Retinal pigment epithelial cell (primary cell): ENCODE measurements around the gene TRIM66.
A peak's percentile ranks its signal among the peaks of the same experiment; 100 is the strongest.

ENCODE experiments used
- DNase-seq: peaks from one replicate; pipeline ENCODE4 v3.0.0-alpha.2; 2010; ENCODE audit warnings: low read depth
- H3K4me3 ChIP-seq: 2 replicates; pipeline ENCODE4 v1.5.1; 2011; ENCODE audit warnings: mild to moderate bottlenecking, low read length, control low read depth, moderate library complexity
- TF ChIP-seq, protein P1 (sequence below): conservative IDR thresholded peaks from 2 replicates; pipeline ENCODE4 v1.5.1; 2011; ENCODE audit warnings: low read depth, low read length, control low read depth, inconsistent platforms

Gene TRIM66

DNA sequence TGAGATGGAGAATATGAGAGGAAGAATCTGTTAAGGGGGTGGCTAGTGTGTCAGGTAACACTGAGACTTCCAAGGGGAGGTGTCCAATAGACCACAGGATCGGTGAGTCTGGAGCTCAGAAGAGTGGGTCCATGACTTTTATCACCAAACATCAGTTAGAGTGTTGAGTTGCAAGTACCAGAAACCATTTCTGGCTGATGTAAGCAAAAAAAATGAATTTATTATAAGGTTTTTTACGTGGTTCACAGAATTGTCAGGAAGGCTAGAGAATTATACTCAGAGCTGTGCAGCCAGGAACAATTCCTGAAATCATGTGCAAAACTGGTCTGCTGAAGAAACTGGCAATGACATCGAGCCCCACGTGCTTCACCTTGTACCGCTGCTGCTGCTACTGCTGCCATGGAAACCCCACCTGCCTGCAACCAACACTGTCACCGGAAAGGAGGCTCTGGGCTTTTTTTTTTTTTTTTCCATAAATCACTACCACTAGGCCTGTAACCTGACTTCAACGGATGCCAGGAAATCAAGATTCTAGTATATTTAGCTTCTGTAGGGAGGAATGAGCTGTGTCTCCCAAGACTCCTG, 71.8 kb downstream of the TRIM66 start:
- DNase-seq, result peak; percentile 55
- TF ChIP-seq, protein P1, sequence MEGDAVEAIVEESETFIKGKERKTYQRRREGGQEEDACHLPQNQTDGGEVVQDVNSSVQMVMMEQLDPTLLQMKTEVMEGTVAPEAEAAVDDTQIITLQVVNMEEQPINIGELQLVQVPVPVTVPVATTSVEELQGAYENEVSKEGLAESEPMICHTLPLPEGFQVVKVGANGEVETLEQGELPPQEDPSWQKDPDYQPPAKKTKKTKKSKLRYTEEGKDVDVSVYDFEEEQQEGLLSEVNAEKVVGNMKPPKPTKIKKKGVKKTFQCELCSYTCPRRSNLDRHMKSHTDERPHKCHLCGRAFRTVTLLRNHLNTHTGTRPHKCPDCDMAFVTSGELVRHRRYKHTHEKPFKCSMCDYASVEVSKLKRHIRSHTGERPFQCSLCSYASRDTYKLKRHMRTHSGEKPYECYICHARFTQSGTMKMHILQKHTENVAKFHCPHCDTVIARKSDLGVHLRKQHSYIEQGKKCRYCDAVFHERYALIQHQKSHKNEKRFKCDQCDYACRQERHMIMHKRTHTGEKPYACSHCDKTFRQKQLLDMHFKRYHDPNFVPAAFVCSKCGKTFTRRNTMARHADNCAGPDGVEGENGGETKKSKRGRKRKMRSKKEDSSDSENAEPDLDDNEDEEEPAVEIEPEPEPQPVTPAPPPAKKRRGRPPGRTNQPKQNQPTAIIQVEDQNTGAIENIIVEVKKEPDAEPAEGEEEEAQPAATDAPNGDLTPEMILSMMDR, result no peak
- no peak overlapping the region for H3K4me3 ChIP-seq

DNA sequence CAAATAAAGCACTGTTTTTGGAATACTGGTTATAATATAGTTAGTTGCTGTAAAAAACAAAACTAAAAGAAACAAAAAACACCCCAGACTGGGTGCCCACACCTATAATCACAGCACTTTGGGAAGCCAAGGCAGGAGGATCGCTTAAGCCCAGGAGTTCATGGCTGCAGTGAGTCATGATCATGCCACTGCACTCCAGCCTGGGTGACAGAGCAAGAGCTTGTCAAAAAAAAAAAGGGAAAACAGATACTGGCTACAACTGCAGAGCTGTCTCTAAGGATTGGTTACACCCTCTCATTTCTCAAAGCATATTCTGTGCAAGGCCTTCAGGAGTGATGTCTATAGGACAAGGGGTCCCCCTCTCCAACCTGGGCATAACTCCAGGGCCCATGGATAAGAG, 73.8 kb downstream of the TRIM66 start:
- TF ChIP-seq, protein P1, result no peak
- DNase-seq, result no peak
- H3K4me3 ChIP-seq, result no peak overlapping the region

DNA sequence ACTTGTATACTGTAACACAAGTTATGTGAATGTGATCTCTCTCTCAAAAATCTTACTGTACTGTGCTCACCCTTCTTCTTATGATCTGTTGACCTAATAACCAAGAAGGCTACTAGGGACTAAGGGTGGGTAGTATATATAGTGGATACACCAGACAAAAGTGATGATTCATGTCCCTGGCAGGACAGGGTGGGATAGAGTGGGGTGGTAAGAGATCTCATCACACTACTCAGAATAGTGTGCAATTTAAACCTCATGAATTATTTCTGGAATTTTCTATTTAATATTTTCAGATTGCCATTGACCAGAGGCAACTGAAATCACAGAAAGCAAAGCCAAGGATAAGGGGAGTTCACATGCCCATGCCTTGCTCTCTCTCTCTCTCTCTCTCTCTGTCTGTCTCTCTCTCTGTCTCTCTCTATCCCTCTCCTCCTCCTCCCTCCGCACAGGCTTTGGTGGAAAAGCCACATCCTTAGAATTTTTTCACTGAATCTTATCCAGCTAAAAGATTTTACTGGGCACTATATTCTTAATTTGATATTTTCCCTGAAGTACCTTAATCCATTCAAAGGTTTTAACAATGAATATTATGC, 76.4 kb downstream of the TRIM66 start:
- DNase-seq, result no peak
- TF ChIP-seq, protein P1, result no peak

DNA sequence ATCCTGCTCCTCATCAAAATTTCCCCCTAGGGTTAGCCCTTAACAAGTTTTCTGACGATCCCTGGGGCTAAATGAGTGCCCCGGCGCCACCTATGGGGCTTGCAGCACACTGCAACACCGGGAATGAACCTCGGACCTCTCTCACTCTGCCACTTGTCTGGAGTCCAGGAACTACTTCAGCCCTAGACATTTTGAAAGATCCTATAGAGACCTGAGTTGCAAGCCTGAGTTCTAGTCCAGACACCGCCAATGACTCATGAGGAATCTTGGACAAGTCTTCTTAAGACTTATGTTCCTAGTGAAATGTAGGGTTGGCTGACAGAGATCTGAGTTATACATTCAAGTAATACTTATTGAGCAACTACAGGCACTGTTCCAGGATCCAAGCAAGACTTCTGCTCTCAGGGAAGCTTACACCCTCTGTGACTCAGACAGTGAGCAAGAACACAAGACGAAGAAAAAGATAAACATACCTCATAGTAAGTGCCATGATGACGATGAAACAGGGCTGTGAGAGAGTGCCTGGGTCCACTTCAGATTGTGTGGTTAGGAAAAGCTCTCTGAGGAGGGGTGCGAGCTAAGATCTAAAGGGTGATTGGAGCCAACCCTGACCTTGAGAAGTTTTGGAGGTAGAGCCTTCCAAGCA, 78.3 kb downstream of the TRIM66 start:
- TF ChIP-seq, protein P1, result peak; percentile 82
- H3K4me3 ChIP-seq, result no peak overlapping the region
- DNase-seq, result peak; percentile 96

More for the DNA sequence above, 76.4 kb downstream of the TRIM66 start:
- H3K4me3 ChIP-seq, result no peak overlapping the region

DNA sequence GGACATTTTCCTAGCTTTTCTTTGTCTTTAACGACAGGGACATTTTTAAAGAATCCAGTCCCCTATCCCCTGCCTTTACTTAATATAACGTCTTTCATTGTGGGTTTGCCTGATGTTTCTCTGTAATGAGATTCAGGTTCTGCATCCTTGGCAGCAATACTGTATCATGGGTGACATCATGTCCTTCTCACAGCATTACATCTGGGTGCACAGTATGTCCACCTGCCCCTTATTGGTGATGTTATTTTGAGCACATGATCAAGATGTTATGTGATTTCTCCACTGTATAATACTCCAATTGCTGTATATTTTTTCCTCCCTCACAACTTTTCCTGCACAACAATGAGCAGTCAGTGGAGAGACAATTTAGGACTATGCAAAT, 78.8 kb downstream of the TRIM66 start:
- TF ChIP-seq, protein P1, result no peak
- no peak overlapping the region for H3K4me3 ChIP-seq
- no peak for DNase-seq

DNA sequence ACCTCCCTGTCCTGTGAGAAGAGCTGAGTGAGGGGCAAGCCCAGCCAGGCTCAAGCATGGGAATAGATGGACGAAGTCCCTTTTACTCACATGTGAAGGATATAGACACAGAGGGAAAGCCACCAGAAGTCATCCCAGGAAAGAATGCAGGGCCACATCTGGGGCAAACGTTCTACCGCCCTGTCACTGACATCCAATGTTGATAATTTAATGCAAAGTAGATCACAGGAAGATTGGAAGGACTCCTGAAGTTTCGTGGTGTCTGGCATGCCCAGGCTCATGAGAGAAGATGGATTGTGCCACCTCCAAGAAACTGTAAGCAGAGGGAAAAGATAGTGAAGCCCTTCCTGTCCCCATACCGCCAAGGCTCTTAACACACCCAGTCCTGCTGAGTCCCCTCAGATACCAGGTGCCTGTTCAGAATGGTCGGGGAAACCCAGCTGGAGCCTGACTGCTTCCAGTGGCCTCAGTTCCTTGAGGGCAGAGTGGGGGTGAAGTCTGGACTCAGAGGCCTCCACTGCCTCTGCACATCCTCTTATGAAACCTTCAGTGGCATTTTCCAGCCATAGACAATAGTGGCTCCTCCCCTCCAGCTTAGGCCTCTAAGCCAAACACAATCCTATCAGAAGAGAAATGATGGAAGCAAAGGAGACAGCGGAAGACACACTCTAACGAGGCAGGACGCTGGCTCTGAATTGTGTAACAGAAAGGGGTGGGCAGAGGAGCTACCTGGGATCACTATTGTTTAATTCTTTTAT, 80.9 kb downstream of the TRIM66 start:
- DNase-seq, result no peak
- no peak overlapping the region for H3K4me3 ChIP-seq
- TF ChIP-seq, protein P1, result no peak

DNA sequence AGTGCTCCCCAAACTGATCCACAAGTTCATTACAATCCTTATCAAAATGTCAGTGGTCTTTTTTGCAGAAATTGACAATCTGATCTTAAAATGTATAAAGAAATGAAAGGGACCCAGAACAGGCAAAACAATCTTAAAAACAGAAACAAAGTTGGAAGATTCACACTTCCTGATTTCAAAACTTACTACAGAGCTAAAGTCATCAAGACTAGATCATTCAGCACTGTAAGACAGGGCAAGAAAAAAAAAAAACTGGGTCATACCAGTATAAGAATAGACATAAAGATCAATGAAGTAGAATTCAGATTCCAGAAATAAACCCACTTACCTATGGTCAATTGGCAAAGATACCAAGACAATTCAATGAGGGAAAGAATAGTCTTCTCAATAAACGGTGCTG, 84.0 kb downstream of the TRIM66 start:
- H3K4me3 ChIP-seq, result no peak overlapping the region
- DNase-seq, result no peak
- TF ChIP-seq, protein P1, result no peak
